Trophoblast cell (in vitro differentiated cells and primary cell): ENCODE measurements around the gene GRAMD4.

Source experiments
- DNase-seq, 2 donors: peaks; one replicate each; pipeline ENCODE4 v3.0.0-alpha.2; 2016
- H2AFZ ChIP-seq: 2 replicates; pipeline ENCODE4 v1.6.1; 2013; ENCODE audit warnings: low read length, moderate library complexity, mild to moderate bottlenecking; ENCODE audit not compliant: insufficient read depth, poor library complexity
- H2AK5ac ChIP-seq: 2 replicates; pipeline ENCODE4 v1.6.1; 2013; ENCODE audit warnings: mild to moderate bottlenecking, low read length
- H2BK120ac ChIP-seq: 2 replicates; pipeline ENCODE4 v1.6.1; 2013; ENCODE audit warnings: low read length, mild to moderate bottlenecking, moderate library complexity; ENCODE audit not compliant: insufficient read depth, poor library complexity
- H2BK12ac ChIP-seq: 2 replicates; pipeline ENCODE4 v1.6.1; 2013; ENCODE audit warnings: mild to moderate bottlenecking, low read length, moderate library complexity
- H2BK5ac ChIP-seq: 2 replicates; pipeline ENCODE4 v1.6.1; 2013; ENCODE audit warnings: low read length, low read depth, moderate library complexity, mild to moderate bottlenecking; ENCODE audit not compliant: poor library complexity
- H3K14ac ChIP-seq: 2 replicates; pipeline ENCODE4 v1.6.1; 2013; ENCODE audit warnings: mild to moderate bottlenecking, low read length
- H3K18ac ChIP-seq: 2 replicates; pipeline ENCODE4 v1.6.1; 2013; ENCODE audit warnings: mild to moderate bottlenecking, low read length
- H3K23ac ChIP-seq: 2 replicates; pipeline ENCODE4 v1.6.1; 2013; ENCODE audit warnings: low read length
- H3K27ac ChIP-seq: 2 replicates; pipeline ENCODE4 v1.5.1; 2013; ENCODE audit warnings: low read depth, mild to moderate bottlenecking, inconsistent platforms, low read length, moderate library complexity
- H3K27me3 ChIP-seq: 2 replicates; pipeline ENCODE4 v1.6.1; 2013; ENCODE audit warnings: inconsistent platforms, mild to moderate bottlenecking, low read length, moderate library complexity; ENCODE audit not compliant: insufficient read depth
- H3K36me3 ChIP-seq, 2 experiments: 1 replicate in 1 of 2; 2 replicates in 1 of 2; pipeline ENCODE4 v1.6.1; 2013; ENCODE audit warnings: low read length in 2 of 2, mild to moderate bottlenecking in 2 of 2, moderate library complexity in 1 of 2; ENCODE audit not compliant: insufficient read depth in 2 of 2, control insufficient read depth in 1 of 2
- H3K4ac ChIP-seq: 2 replicates; pipeline ENCODE4 v1.6.1; 2013; ENCODE audit warnings: low read depth, mild to moderate bottlenecking, low read length, moderate library complexity
- H3K4me1 ChIP-seq, 2 experiments: 1 replicate in 1 of 2; 2 replicates in 1 of 2; pipeline ENCODE4 v1.6.1; 2013; ENCODE audit warnings: low read length in 2 of 2, mild to moderate bottlenecking in 2 of 2, moderate library complexity in 1 of 2; ENCODE audit not compliant: insufficient read depth in 2 of 2, control insufficient read depth in 1 of 2
- H3K4me2 ChIP-seq: 2 replicates; pipeline ENCODE4 v1.6.1; 2013; ENCODE audit warnings: inconsistent platforms, mild to moderate bottlenecking, low read length, moderate library complexity
- H3K4me3 ChIP-seq: 2 replicates; pipeline ENCODE4 v1.5.1; 2013; ENCODE audit warnings: mild to moderate bottlenecking, low read depth, low read length, inconsistent platforms
- H3K79me1 ChIP-seq: one replicate; pipeline ENCODE4 v1.6.1; 2013; ENCODE audit warnings: low read length
- H3K79me2 ChIP-seq: 2 replicates; pipeline ENCODE4 v1.6.1; 2013; ENCODE audit warnings: low read length, mild to moderate bottlenecking; ENCODE audit not compliant: control insufficient read depth, insufficient read depth, poor library complexity
- H3K9ac ChIP-seq: 2 replicates; pipeline ENCODE4 v1.6.1; 2013; ENCODE audit warnings: mild to moderate bottlenecking, low read length
- H3K9me3 ChIP-seq: 2 replicates; pipeline ENCODE4 v1.6.1; 2013; ENCODE audit warnings: low read depth, mild to moderate bottlenecking, control low read depth, inconsistent platforms, low read length; ENCODE audit not compliant: insufficient read depth
- H4K12ac ChIP-seq: 2 replicates; pipeline ENCODE4 v1.6.1; 2013; ENCODE audit warnings: low read depth, mild to moderate bottlenecking, low read length, moderate library complexity
- H4K8ac ChIP-seq: 2 replicates; pipeline ENCODE4 v1.6.1; 2013; ENCODE audit warnings: low read depth, mild to moderate bottlenecking, low read length, moderate library complexity
- H4K91ac ChIP-seq: one replicate; pipeline ENCODE4 v1.6.1; 2013; ENCODE audit warnings: low read depth, mild to moderate bottlenecking, low read length, moderate library complexity
- WGBS: extraction: QIAGEN DNeasy Blood & Tissue Kit; methylation state at CpG from one replicate; pipeline ENCODE4 v1.1.7; 2013; ENCODE audit warnings: missing lambda C conversion rate; ENCODE audit not compliant: insufficient read length, insufficient coverage; ENCODE audit errors: extremely low coverage; 5-methylcytosine and 5-hydroxymethylcytosine counted together

The GRAMD4 gene

DNA sequence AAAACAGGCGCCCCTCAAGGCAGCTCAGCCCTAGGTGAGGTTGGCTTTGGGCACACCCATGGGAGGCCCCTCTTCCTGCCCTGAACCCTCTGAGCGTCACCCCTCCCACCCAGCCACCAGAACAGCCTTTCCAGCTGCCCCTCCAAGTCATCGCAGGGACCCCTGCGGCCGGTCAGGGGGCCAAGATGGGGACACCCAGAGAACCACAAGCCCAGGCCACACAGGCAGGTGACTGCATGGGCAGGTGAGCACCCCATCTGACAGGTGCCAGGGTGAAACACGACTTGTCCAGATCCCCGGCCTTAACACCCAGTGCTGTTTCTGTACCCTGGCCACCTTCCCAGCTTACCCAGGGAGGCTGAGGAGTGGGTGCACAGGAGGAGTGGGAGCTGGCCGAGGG, 24.6 kb upstream of the GRAMD4 start:
- no peaks in the 10 kb centered on the region for H3K27me3 ChIP-seq
- no peak overlapping the region for H3K4me2 ChIP-seq
- no peaks in the 10 kb centered on the region for H3K36me3 ChIP-seq

DNA sequence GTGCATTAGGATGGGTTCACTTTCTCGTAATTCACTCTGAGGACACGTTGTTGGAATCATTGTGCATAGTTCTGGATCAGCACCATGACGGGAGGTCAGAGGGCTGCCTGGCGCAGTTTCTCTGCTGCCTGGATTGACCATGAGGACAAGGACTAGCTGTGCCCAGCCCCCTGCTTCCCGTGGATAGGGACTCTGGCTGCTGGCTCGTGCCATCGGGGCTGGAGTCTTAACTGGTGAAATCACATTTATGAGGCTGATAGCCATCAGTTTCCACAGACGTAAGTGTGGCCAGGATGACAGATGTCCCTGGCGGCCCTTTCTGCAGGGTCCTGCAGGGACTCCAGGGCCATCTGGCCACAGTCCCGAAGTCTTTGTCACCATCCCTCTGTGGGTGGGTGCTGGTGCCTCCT, 24.1 kb upstream of the GRAMD4 start:
- Histone ChIP-seq H2BK5ac (no peak overlapping the region), H3K4me1 (peaks cover 2 to 14% of the 10 kb centered on the region in 2 experiments), H3K36me3 (no peaks in the 10 kb centered on the region), H4K91ac (no peak overlapping the region), H2BK120ac (no peak overlapping the region), H3K23ac (no peak overlapping the region), H3K9me3 (no peaks in the 10 kb centered on the region), H3K9ac (no peak overlapping the region), H2AK5ac (no peak overlapping the region), H3K27ac (no peak overlapping the region), H2BK12ac (no peak overlapping the region), H3K14ac (no peak overlapping the region), H3K79me2 (no peaks in the 10 kb centered on the region), H3K27me3 (no peaks in the 10 kb centered on the region), H4K12ac (no peak overlapping the region), H3K79me1 (no peaks in the 10 kb centered on the region), H3K4me2 (no peak overlapping the region), H3K4me3 (no peak overlapping the region), H3K4ac (no peak overlapping the region), H2AFZ (no peak overlapping the region), H3K18ac (no peak overlapping the region), H4K8ac (no peak overlapping the region)
- no CpG with 5 or more reads among the region's 10 CpGs for WGBS
- DNase-seq: peak; percentile 90 to 92

More for the DNA sequence above, 24.6 kb upstream of the GRAMD4 start:
- Histone ChIP-seq H3K18ac (no peak overlapping the region), H3K79me1 (no peaks in the 10 kb centered on the region), H3K79me2 (no peaks in the 10 kb centered on the region), H4K8ac (no peak overlapping the region), H3K4me1 (peaks cover 2 to 14% of the 10 kb centered on the region in 2 experiments), H3K23ac (no peak overlapping the region), H3K4ac (no peak overlapping the region), H4K12ac (no peak overlapping the region), H2AFZ (no peak overlapping the region), H2BK12ac (no peak overlapping the region), H3K9ac (no peak overlapping the region), H3K14ac (no peak overlapping the region), H3K27ac (no peak overlapping the region), H3K9me3 (no peaks in the 10 kb centered on the region), H2AK5ac (no peak overlapping the region), H2BK120ac (no peak overlapping the region), H2BK5ac (no peak overlapping the region), H4K91ac (no peak overlapping the region), H3K4me3 (no peak overlapping the region)
- no CpG with 5 or more reads among the region's 8 CpGs for WGBS
- no peak for DNase-seq

DNA sequence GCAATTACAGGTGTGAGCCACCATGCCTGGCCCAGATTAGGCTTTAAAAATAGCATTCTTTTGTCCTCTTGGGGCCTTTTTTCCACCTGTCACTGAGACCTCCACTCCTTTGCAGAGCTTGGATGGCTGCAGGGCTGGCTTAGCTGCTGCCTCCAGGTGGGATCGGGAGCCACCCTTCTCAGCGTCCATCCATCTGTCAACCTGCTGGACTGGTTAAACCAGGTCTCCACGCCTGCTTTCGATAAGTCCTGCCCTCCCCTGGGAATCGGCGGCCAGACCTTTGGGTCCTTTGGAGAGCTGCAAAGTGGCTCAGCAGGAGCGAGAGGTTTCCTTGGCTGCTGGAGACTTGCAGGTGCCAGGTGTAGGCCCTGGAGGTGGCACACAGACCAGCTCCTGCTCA, 23.4 kb upstream of the GRAMD4 start:
- no peak overlapping the region for H3K9ac ChIP-seq
- no peaks in the 10 kb centered on the region for H3K79me2 ChIP-seq
- H3K27ac ChIP-seq: no peak overlapping the region
- no peak overlapping the region for H4K8ac ChIP-seq
- no peak overlapping the region for H2AFZ ChIP-seq
- no peak overlapping the region for H3K4me3 ChIP-seq
- H3K23ac ChIP-seq: no peak overlapping the region
- peaks cover 2 to 14% of the 10 kb centered on the region in 2 experiments for H3K4me1 ChIP-seq
- H4K12ac ChIP-seq: no peak overlapping the region
- no peak overlapping the region for H3K14ac ChIP-seq
- no peaks in the 10 kb centered on the region for H3K9me3 ChIP-seq
- H3K79me1 ChIP-seq: no peaks in the 10 kb centered on the region
- no peak overlapping the region for H3K18ac ChIP-seq
- no peaks in the 10 kb centered on the region for H3K27me3 ChIP-seq
- no peak overlapping the region for H4K91ac ChIP-seq
- no CpG with 5 or more reads among the region's 7 CpGs for WGBS
- H3K4me2 ChIP-seq: peak overlapping the region; percentile 30
- peaks cover 0 to under 1% of the 10 kb centered on the region in 2 experiments for H3K36me3 ChIP-seq
- H3K4ac ChIP-seq: no peak overlapping the region
- DNase-seq: peak; percentile 96 to 98
- H2BK12ac ChIP-seq: no peak overlapping the region
- H2AK5ac ChIP-seq: no peak overlapping the region
- no peak overlapping the region for H2BK120ac ChIP-seq
- no peak overlapping the region for H2BK5ac ChIP-seq

DNA sequence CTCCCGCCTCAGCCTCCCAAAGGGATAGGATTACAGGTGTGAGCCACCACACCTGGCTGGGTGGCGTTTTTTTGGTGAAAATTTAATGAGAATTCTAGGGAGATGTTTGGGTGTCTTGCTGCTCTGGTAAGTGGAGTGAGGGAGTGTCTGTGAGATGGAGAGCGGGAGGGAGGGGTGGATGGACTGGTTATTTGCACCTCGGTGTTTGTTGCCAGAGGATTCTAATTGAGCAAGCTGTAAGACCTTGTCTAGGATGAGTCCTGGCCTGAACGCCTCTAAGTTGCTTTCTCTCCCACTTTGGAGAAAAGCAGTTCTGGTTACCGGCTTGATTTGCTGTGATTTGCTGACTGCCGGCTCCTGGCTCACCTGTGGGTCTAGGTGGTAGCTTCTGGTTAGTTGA, 22.0 kb upstream of the GRAMD4 start:
- H3K9ac ChIP-seq: no peak overlapping the region
- no peak overlapping the region for H4K8ac ChIP-seq
- no peaks in the 10 kb centered on the region for H3K9me3 ChIP-seq
- H3K27ac ChIP-seq: no peak overlapping the region
- no peak overlapping the region for H2AFZ ChIP-seq
- no peak overlapping the region for H4K91ac ChIP-seq
- H4K12ac ChIP-seq: no peak overlapping the region
- H3K4me1 ChIP-seq: peaks cover 2 to 14% of the 10 kb centered on the region in 2 experiments
- H3K79me2 ChIP-seq: no peaks in the 10 kb centered on the region
- no peak overlapping the region for H3K18ac ChIP-seq
- H3K36me3 ChIP-seq: peaks cover 0 to 2% of the 10 kb centered on the region in 2 experiments
- H2BK5ac ChIP-seq: no peak overlapping the region
- no peaks in the 10 kb centered on the region for H3K27me3 ChIP-seq
- H2BK12ac ChIP-seq: no peak overlapping the region
- H2BK120ac ChIP-seq: no peak overlapping the region
- H3K14ac ChIP-seq: no peak overlapping the region
- no peak overlapping the region for H3K4me2 ChIP-seq
- no CpG with 5 or more reads among the region's 7 CpGs for WGBS
- H3K4ac ChIP-seq: no peak overlapping the region
- no peak overlapping the region for H3K23ac ChIP-seq
- H2AK5ac ChIP-seq: no peak overlapping the region
- H3K4me3 ChIP-seq: no peak overlapping the region
- H3K79me1 ChIP-seq: no peaks in the 10 kb centered on the region
- no peak for DNase-seq
